GM21526 (cell line): ENCODE measurements around the gene RHOF.

ENCODE experiments used
- ATAC-seq: cut with Tn5 transposase; IDR thresholded peaks from one replicate; pipeline ENCODE4 v1.9.1; 2021; ENCODE audit warnings: moderate library complexity; ENCODE audit not compliant: unreplicated experiment, low FRiP score

The RHOF gene

DNA sequence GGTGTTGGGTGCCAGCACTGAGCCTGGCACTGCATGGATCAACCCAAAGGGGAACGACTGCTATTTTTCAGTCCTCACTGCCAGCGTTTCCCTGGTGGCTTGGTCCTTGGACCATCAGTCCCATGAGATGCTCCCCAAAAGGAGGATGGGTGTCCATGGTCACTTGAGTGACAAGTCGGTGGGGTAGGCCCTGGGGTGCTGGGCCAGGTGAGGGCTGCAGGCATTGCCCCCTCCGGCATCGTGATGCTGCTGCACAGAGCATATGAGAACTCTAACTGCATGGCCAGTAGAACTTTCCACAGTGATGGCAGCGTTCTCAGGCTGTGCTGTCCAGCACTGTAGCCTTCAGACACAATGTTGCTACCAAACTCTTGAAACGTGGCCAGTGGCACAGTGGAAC lies 26.6 kb upstream of the RHOF start:
- ATAC-seq = no peak

- ATAC-seq = no peak
Measured at GRCh38 chr12:121819212-121819949, 25.9 kb upstream of the RHOF start.

- no peak for ATAC-seq
Measured at GRCh38 chr12:121817648-121818043, 24.2 kb upstream of the RHOF start.

DNA sequence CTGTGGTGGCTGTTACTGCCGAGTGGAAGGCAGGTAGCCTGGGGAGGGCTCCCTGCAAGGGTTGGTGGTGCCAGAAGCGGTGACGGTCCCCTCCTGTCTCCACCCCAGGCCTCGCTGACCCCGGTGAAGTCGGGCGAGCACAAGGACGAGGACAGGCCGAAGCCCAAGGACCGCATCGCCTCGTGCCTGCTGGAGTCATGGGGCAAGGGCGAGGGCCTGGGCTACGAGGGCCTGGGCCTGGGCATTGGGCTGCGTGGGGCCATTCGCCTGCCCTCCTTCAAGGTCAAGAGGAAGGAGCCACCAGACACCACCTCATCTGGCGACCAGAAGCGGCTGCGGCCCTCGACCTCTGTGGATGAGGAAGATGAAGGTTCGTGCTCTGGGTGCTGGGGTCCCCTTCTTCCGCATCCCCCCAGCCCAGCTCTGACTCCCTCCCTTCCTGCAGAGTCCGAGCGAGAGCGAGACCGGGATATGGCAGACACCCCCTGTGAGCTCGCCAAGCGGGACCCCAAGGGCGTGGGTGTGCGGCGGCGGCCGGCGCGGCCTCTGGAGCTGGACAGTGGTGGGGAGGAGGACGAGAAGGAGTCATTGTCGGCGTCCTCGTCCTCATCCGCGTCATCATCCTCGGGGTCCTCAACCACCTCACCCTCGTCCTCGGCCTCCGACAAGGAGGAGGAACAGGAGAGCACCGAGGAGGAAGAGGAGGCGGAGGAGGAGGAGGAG lies 23.6 kb upstream of the RHOF start:
- no peak for ATAC-seq

DNA sequence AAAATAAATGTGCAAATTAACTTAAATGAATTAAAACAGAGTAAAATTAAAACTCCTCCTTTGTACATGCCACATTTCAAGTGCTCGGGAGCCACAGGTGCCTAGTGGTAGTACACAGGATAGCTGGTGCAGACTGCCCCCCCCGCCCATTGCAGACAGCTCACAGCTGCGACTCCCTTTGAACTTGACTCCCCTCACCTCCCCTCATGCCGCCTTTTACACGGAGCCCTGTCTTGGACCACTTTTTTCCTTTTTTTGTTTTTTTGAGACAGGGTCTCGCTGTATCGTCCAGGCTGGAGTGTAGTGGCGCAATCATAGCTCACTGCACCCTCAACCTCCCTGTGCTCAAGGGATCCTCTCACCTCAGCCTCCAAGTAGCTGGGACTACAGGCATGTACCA lies 21.8 kb upstream of the RHOF start:
- no peak for ATAC-seq

DNA sequence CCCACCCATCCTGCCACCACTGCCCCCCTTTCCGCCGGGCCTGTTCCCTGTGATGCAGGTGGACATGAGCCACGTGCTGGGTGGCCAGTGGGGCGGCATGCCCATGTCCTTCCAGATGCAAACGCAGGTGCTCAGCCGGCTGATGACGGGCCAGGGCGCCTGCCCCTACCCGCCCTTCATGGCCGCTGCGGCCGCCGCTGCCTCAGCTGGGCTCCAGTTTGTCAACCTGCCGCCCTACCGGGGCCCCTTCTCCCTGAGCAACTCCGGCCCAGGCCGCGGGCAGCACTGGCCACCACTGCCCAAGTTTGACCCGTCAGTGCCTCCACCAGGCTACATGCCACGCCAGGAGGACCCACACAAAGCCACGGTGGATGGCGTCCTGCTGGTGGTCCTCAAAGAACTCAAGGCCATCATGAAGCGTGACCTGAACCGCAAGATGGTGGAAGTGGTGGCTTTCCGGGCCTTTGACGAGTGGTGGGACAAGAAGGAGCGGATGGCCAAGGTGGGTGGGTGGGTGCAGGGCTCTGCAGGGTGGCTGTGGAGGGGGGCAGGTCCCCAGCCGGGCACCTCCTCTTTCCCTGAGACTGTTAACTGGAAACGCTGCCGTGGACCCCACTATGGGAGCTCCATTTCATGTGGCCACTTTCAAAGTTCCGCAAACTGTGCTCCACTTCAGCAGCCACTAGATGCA lies 21.1 kb upstream of the RHOF start:
- ATAC-seq = no peak

- ATAC-seq = no peak
Measured at GRCh38 chr12:121813951-121814350, 20.5 kb upstream of the RHOF start.

DNA sequence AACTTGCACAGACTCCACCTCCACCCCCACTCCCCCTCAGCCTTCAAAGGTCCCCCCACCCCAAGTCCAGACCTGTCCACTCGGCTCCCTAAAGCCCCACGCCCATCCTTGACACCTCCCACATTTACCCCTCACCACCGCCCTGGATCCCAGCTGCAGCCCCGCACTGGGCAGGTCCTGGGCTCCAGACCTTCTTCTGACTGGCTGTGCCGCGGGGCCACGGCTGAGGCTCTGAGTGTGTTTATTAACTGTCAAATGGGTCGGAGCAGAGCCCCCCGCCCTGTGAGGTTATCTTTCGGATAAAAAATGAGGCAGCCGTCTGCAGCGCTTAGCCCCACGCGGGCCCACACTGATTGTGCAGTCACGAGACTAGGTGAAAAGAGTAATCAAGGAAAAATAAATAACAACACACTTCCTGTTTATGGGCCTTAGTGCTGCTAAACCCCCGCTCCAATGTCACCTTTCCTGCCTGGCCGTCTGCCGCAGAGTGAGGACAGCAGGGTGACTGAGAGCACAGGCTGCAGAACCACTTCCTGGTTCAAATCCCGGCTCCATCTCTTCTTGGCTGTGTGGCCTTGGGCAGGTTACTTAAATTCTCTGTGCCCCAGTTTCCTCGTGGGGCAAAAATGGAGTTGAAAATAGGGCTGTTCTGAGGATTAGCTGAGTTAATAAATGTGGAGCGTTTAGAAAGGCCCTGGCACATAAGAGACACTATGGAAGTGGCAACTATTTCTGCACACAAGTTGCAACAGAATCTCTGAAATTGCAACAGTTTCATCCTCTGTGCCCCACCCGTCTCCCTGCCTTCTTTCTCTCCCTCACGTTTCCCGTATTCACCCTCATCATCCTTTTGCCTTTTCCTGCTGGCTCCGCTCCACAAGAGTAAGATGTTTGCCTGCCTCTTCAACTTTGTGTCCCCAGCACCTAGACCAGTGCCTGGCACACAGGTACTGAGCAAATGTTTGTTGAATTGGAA lies 19.7 kb upstream of the RHOF start:
- no peak for ATAC-seq

- ATAC-seq = no peak
Measured at GRCh38 chr12:121812320-121812871, 18.9 kb upstream of the RHOF start.

DNA sequence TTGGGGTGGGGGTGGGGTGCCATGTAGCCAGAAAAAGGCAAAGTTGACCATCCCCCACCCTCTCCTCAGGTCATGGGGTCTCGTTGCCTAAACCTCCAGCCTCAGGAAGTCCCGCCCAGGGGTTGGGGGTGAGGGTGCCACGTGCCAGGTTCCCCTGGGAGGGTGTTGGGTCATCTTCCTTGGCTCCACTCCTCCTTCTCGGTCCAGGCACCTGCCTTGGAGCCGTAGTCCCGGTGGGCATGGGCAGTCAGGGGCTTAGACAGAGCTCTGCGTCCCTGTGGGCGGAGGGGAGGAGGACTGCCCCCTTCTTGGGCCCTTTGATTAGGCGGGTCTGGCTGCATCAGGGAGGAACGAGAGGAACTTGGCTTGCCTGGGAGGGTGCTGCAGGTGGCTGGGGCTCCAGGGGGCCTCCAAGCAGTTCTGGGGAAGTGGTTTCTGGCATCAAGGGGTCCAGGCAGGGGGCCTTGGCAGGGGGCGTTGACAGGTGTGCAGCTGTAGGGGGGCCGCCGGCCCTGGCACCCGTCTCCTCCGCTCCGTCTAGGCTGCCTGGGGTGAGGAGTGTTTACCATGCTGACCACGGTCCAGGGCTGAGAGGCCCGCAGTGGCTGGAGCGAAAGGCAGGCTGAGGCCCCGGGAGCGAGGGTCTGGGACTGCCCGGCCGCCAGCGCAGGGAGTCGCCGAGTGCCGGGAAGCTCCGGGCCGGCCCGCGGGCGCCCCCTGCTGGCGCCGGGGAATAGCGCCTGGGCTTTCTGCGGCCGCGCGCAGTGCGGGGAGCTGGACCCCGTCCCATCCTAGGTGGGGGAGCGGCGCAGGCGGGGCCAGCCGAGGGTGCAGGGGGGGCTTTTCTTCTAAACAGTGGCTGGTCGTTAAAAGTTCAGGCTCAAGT lies 18.2 kb upstream of the RHOF start:
- ATAC-seq = peak; percentile 45

- no peak for ATAC-seq
Measured at GRCh38 chr12:121810833-121811433, 17.4 kb upstream of the RHOF start.

DNA sequence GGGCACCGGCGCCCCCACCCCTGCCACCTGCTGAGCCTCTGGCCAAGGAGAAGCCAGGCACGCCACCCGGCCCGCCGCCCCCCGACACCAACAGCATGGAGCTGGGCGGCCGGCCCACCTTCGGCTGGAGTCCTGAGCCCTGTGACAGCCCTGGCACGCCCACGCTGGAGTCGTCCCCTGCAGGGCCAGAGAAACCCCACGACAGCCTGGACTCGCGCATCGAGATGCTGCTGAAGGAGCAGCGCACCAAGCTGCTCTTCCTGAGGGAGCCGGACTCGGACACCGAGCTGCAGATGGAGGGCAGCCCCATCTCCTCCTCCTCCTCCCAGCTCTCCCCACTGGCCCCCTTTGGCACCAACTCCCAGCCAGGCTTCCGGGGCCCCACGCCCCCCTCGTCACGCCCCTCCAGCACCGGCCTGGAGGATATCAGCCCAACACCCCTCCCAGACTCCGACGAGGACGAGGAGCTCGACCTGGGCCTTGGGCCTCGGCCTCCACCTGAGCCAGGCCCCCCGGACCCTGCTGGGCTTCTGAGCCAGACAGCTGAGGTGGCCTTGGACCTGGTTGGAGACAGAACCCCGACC lies 16.8 kb upstream of the RHOF start:
- no peak for ATAC-seq

GRCh38 chr12:121809712-121810116 lies 16.2 kb upstream of the RHOF start:
- no peak for ATAC-seq

DNA sequence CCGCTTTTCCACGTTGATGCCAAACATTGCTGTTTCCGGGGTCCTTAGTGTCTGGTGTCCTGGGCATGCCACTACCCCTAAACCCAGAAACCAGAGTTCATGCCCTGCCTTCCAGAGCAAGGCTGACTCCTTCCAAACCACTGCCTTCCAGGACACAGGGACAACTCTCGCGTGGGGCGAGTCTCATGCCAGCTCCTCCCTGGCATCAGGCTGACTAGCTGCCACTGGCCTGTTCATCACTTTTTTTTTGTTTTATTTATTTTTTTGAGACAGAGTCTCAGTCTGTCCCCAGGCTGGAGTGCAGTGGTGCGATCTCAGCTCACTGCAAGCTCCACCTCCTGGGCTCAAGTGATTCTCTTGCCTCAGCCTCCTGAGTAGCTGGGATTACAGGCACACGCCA lies 15.1 kb upstream of the RHOF start:
- ATAC-seq = no peak

DNA sequence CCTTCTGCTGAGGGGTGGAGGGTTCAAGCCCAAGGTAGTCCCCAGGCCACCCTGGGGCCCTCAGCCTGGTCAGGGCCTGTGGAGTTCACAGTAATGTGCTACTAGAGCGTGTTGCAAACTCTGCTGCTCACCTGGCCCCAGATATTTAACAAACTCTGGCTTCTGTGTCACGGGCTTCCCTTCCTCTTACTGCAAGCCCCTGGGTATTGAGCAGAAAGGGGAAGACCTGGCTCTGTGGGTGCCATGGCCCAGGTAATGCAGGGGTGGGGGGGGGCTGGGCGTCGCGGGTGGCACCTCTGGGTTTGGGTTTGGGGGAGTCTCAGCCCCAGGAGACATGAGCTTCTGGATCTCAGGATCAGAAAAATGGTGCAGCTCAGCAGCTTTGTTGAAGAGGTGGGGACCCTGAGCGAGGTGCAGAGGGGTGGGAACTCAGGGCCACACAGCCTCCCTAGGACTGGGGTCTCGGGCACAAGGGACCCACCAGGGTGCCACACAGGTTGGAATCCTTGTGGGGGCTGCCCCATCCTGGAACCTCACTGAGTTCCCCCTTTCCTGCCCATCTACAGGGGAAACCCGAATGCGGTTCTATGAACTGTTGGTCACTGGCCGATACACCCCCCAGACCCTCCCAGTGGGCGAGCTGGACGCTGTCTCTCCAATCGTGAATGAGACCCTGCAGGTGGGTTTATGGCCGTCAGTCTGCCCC lies 14.3 kb upstream of the RHOF start:
- ATAC-seq = no peak

DNA sequence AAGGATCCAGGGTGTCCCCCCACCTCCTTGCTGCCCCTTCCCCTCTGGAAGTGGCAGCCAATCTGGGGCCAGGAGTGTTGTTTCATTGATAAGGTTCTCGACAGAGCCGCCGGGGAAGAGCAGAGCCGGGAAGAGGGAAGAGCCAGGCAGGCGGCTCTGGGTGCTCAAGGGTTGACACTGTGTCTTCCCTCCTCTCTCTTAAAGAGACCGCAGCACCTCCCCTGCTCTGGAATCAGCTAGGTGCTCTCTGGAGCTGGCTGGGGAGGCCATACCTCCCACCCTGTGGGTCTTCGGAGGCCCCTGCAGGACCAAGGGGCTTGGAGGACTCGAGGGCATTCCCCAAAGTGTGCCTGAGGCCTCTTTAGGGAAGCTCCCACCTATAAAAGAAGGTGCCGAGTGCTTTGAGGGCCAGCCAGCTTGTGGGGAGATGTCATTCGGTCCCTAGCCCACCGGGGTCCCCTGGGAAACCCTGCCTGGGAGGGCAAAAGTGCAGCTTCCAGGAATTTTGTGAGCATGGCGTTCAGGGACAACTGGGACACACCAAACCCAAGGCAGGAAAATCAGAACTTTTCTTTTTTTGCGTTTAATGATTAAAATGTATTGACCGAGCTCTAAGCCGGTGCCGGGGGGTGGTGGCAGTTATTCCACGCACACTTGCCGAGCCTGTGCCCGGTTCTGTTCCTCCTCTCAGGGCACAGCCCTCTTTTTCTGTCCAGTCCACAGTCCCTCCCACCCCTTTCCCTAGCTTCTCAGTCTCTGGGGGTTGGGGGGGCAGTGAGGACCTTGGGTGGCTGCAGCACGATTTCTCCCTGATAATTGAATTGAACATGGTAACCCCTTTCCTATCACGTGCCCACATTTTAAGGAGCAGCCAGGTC lies 13.3 kb upstream of the RHOF start:
- no peak for ATAC-seq

DNA sequence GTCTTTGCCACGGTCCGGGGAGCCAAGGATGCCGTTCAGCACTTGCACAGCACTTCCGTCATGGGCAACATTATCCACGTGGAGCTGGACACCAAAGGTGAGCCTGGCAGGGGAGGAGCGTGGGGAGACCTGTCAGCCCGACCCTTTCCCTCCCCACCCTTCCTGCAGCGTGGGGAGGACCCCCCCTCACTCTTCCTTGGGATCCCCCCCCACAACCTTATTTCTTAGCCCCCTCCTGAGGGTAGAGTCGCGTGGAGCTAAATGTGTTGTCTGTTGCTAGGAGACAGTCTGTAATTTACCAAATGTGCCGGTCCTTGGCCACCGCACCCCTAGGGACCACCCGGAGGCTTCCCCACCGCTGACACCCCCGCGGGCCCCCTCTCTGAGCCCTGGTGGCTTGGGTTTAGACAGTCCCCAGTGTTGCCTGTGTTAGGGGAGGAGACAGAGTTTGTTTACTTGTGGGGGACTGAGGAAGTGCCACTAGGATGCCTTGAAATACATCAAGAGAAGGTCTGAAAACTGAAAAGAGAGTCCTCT lies 12.6 kb upstream of the RHOF start:
- no peak for ATAC-seq
